Type B pancreatic cell (in vitro differentiated cells): ENCODE data around the gene HSH2D. TPM values are rescaled to one million over a fixed set of nuclear protein-coding genes. Genes with fewer than 3 reads are reported as not detected.

Experiments
- DNase-seq: peaks from one replicate; pipeline ENCODE4 v3.0.0; 2021; ENCODE audit warnings: mixed read lengths; ENCODE audit not compliant: unreplicated experiment; ENCODE audit errors: extremely low spot score
- H3K27ac Mint-ChIP-seq: 2 replicates; pipeline ENCODE4 v1.8.0; 2021; ENCODE audit warnings: mild to moderate bottlenecking, mixed read lengths
- H3K27me3 Mint-ChIP-seq: 2 replicates; pipeline ENCODE4 v1.8.0; 2021; ENCODE audit warnings: mixed read lengths
- H3K36me3 Mint-ChIP-seq: 2 replicates; pipeline ENCODE4 v1.8.0; 2021; ENCODE audit warnings: mixed read lengths
- H3K4me1 Mint-ChIP-seq: one replicate; pipeline ENCODE4 v1.8.0; 2021; ENCODE audit warnings: mixed read lengths; ENCODE audit not compliant: unreplicated experiment
- H3K4me3 Mint-ChIP-seq: 2 replicates; pipeline ENCODE4 v1.8.0; 2021; ENCODE audit warnings: mild to moderate bottlenecking, mixed read lengths
- H3K9me3 Mint-ChIP-seq: 2 replicates; pipeline ENCODE4 v1.8.0; 2021; ENCODE audit warnings: mixed read lengths
- CTCF ChIP-seq: fragments of 200-600 bp; sonication (generic); conservative IDR thresholded peaks from 2 replicates; pipeline ENCODE4 v1.5.0; 2021; ENCODE audit warnings: antibody characterized with exemption, mild to moderate bottlenecking
- long read RNA-seq: library from polyadenylated mRNA; unstranded; transcript quantifications from one replicate; pipeline ENCODE4 v2.0.0, GENCODE V29; 2020
- total RNA-seq: library from RNA; stranded (reverse); gene quantifications from 2 replicates; pipeline ENCODE4 v1.2.1, GENCODE V29; 2021; ENCODE audit warnings: low replicate concordance

Gene HSH2D
- 0.68 and 1.5 TPM in 2 replicates for total RNA-seq
- long read RNA-seq, partial matches to known transcripts, result 0 of 2 reads
- long read RNA-seq, other reads (novel, unspliced or antisense), result 0 of 2 reads

GRCh38 chr19:16143399-16144215, at the start of gene HSH2D:
Gene HSH2D (plus strand): TSS chr19:16143685. CDS start chr19:16148751, 5,066 bp downstream.
- Mint-ChIP-seq H3K9me3 (no peaks in the 10 kb centered on the region), H3K4me3 (peak within 1 kb of the TSS; percentile 58), H3K27me3 (no peaks in the 10 kb centered on the region), H3K36me3 (no peaks in the 10 kb centered on the region), H3K27ac (peak within 1 kb of the TSS; percentile 72), H3K4me1 (peaks cover 3% of the 10 kb centered on the region)
- DNase-seq, result no peak
- no peak for TF ChIP-seq CTCF

GRCh38 chr19:16094360-16095070, 49.0 kb upstream of the HSH2D start:
- DNase-seq, result no peak
- no peaks in the 10 kb centered on the region for H3K27me3 Mint-ChIP-seq
- peaks cover 52% of the 10 kb centered on the region for H3K36me3 Mint-ChIP-seq
- TF ChIP-seq CTCF, result no peak
- H3K4me3 Mint-ChIP-seq, result no peak overlapping the region
- H3K27ac Mint-ChIP-seq, result peak overlapping the region; percentile 97
- peaks cover 11% of the 10 kb centered on the region for H3K4me1 Mint-ChIP-seq
- H3K9me3 Mint-ChIP-seq, result no peaks in the 10 kb centered on the region

GRCh38 chr19:16095071-16095571, 48.4 kb upstream of the HSH2D start:
- Mint-ChIP-seq H3K36me3 (peaks cover 54% of the 10 kb centered on the region), H3K4me3 (peak overlapping the region; percentile 23), H3K4me1 (peaks cover 11% of the 10 kb centered on the region), H3K27ac (peak overlapping the region; percentile 97), H3K9me3 (no peaks in the 10 kb centered on the region), H3K27me3 (no peaks in the 10 kb centered on the region)
- DNase-seq, result no peak
- no peak for TF ChIP-seq CTCF

GRCh38 chr19:16096280-16096855, 47.1 kb upstream of the HSH2D start:
- no peak for DNase-seq
- peak overlapping the region; percentile 64 for H3K4me3 Mint-ChIP-seq
- no peak for TF ChIP-seq CTCF
- H3K9me3 Mint-ChIP-seq, result no peaks in the 10 kb centered on the region
- H3K4me1 Mint-ChIP-seq, result peaks cover 11% of the 10 kb centered on the region
- H3K36me3 Mint-ChIP-seq, result peaks cover 55% of the 10 kb centered on the region
- H3K27me3 Mint-ChIP-seq, result no peaks in the 10 kb centered on the region
- peak overlapping the region; percentile 97 for H3K27ac Mint-ChIP-seq

- peaks cover 11% of the 10 kb centered on the region for H3K4me1 Mint-ChIP-seq
- DNase-seq, result no peak
- H3K36me3 Mint-ChIP-seq, result peaks cover 50% of the 10 kb centered on the region
- H3K9me3 Mint-ChIP-seq, result no peaks in the 10 kb centered on the region
- H3K4me3 Mint-ChIP-seq, result peak overlapping the region; percentile 72
- peak overlapping the region; percentile 93 for H3K27ac Mint-ChIP-seq
- no peaks in the 10 kb centered on the region for H3K27me3 Mint-ChIP-seq
- TF ChIP-seq CTCF, result no peak
Observed at GRCh38 chr19:16098416-16098768, 45.1 kb upstream of the HSH2D start.
